Liver (tissue), 9 donors: Measurements from ENCODE around the gene CGNL1. TPM values are rescaled to one million over a fixed set of nuclear protein-coding genes. Genes with fewer than 3 reads are reported as not detected.

Source experiments
- DNase-seq: peaks from one replicate; pipeline ENCODE4 v3.0.0-alpha.2; 2017; ENCODE audit warnings: low spot score
- H3K27ac ChIP-seq, 2 donors: one replicate each; pipeline ENCODE4 v1.7.0; 2013; ENCODE audit warnings: inconsistent platforms in 2 of 2, low read length in 2 of 2, control low read depth in 1 of 2, low read depth in 1 of 2, mild to moderate bottlenecking in 1 of 2
- H3K27me3 ChIP-seq, 4 donors: one replicate each; pipeline versions ENCODE4 v1.6.1 to v1.7.0; 2013; ENCODE audit warnings: low read length in 3 of 4, inconsistent platforms in 1 of 4, mild to moderate bottlenecking in 1 of 4, moderate library complexity in 1 of 4; ENCODE audit not compliant: control insufficient read depth in 4 of 4, insufficient read depth in 4 of 4
- H3K36me3 ChIP-seq, 4 donors: one replicate each; pipeline versions ENCODE4 v1.6.1 to v1.7.0; 2013; ENCODE audit warnings: low read length in 3 of 4, mild to moderate bottlenecking in 3 of 4, low read depth in 1 of 4, moderate library complexity in 1 of 4; ENCODE audit not compliant: control insufficient read depth in 4 of 4, insufficient read depth in 3 of 4
- H3K4me1 ChIP-seq, 4 donors: one replicate each; pipeline versions ENCODE4 v1.6.1 to v1.7.0; 2013; ENCODE audit warnings: low read length in 3 of 4, mild to moderate bottlenecking in 3 of 4, moderate library complexity in 1 of 4; ENCODE audit not compliant: control insufficient read depth in 4 of 4, insufficient read depth in 4 of 4
- H3K4me3 ChIP-seq, 3 donors: one replicate each; pipeline versions ENCODE4 v1.6.1 to v1.7.0; 2013; ENCODE audit warnings: low read length in 3 of 3, control low read depth in 1 of 3, low read depth in 1 of 3, mild to moderate bottlenecking in 1 of 3
- H3K9ac ChIP-seq, 2 donors: one replicate each; pipeline ENCODE4 v1.7.0; 2013; ENCODE audit warnings: low read length in 2 of 2, mild to moderate bottlenecking in 2 of 2, moderate library complexity in 2 of 2, control low read depth in 1 of 2, low read depth in 1 of 2
- H3K9me3 ChIP-seq, 4 donors: one replicate each; pipeline versions ENCODE4 v1.6.1 to v1.7.0; 2013; ENCODE audit warnings: low read length in 3 of 4; ENCODE audit not compliant: control insufficient read depth in 4 of 4
- EGR1 ChIP-seq, 2 donors: IDR thresholded peaks; 2 replicates each; pipeline ENCODE4 v1.6.1; 2016 to 2018; ENCODE audit warnings: antibody characterized with exemption in 2 of 2, low read depth in 2 of 2
- FOXA2 ChIP-seq: IDR thresholded peaks from 2 replicates; pipeline ENCODE4 v1.6.1; 2016; ENCODE audit warnings: antibody characterized with exemption
- HNF4A ChIP-seq, 2 donors: conservative IDR thresholded peaks; 2 replicates each; pipeline ENCODE4 v1.6.1; 2016; ENCODE audit warnings: antibody characterized with exemption in 2 of 2, mild to moderate bottlenecking in 2 of 2
- HNF4G ChIP-seq: IDR thresholded peaks from 2 replicates; pipeline ENCODE4 v1.6.1; 2016; ENCODE audit warnings: antibody characterized with exemption
- MAX ChIP-seq: IDR thresholded peaks from 2 replicates; pipeline ENCODE4 v1.6.1; 2016; ENCODE audit warnings: antibody characterized with exemption
- RAD21 ChIP-seq, 2 donors: IDR thresholded peaks; 2 replicates each; pipeline ENCODE4 v1.6.1; 2016; ENCODE audit warnings: antibody characterized with exemption in 2 of 2, mild to moderate bottlenecking in 2 of 2
- REST ChIP-seq: IDR thresholded peaks from 2 replicates; pipeline ENCODE4 v1.6.1; 2016; ENCODE audit warnings: antibody characterized with exemption, mild to moderate bottlenecking
- RXRA ChIP-seq, 2 donors: IDR thresholded peaks; 2 replicates each; pipeline ENCODE4 v1.6.1; 2017 to 2018; ENCODE audit warnings: antibody characterized with exemption in 2 of 2, mild to moderate bottlenecking in 1 of 2
- SP1 ChIP-seq: IDR thresholded peaks from 2 replicates; pipeline ENCODE4 v1.6.1; 2018; ENCODE audit warnings: antibody characterized with exemption, mild to moderate bottlenecking
- TAF1 ChIP-seq: conservative IDR thresholded peaks from 2 replicates; pipeline ENCODE4 v1.6.1; 2016; ENCODE audit warnings: antibody characterized with exemption, mild to moderate bottlenecking
- YY1 ChIP-seq: IDR thresholded peaks from 2 replicates; pipeline ENCODE4 v1.6.1; 2016; ENCODE audit warnings: antibody characterized with exemption, mild to moderate bottlenecking
- WGBS: extraction: QIAGEN DNeasy Blood & Tissue Kit; methylation state at CpG from one replicate; pipeline ENCODE4 v1.1.7; 2013; 5-methylcytosine and 5-hydroxymethylcytosine counted together
- polyA plus RNA-seq, 2 donors: library from polyadenylated mRNA; stranded (reverse) in 1 of 2; unstranded in 1 of 2; fragments of 200-250 nt in 1 of 2; fragments of >200 nt in 1 of 2; fragmentation: Nextera tagmentation in 1 of 2; extraction: Ambion mirVana in 1 of 2; gene quantifications; one replicate each; pipeline versions ENCODE4 v1.2.1 to v1.2.3, GENCODE V29; 2013 to 2015
- total RNA-seq, 2 donors: library from RNA; depleted of rRNA; stranded (reverse); fragments of >200 nt; gene quantifications; one replicate each; pipeline ENCODE4 v1.2.3, GENCODE V29; 2014
- TF ChIP-seq, protein P1 (sequence below): fragments of 150-350 bp; IDR thresholded peaks from 2 replicates; pipeline ENCODE4 v1.5.1; 2017; ENCODE audit warnings: improper control_type of control experiment, low read depth, low read length; ENCODE audit not compliant: missing input control
- TF ChIP-seq, protein P2 (sequence below): IDR thresholded peaks from 2 replicates; pipeline ENCODE4 v1.6.1; 2016; ENCODE audit warnings: antibody characterized with exemption
- TF ChIP-seq, protein P3 (sequence below): IDR thresholded peaks from 2 replicates; pipeline ENCODE4 v1.6.1; 2016; ENCODE audit warnings: antibody characterized with exemption
- donor health status: healthy.
- donor health status: healthy.
- donor health status: healthy.
- donor health status: healthy.
- donor health status: healthy.

Gene CGNL1
- total and polyA plus RNA-seq, 4 donors: 12.0 to 31.9 (median 16.1) TPM

GRCh38 chr15:57348081-57348480 lies 28.2 kb upstream of the CGNL1 start:
- Histone ChIP-seq H3K4me1 (no peaks in the 10 kb centered on the region), H3K36me3 (no peaks in the 10 kb centered on the region), H3K9me3 (no peaks in the 10 kb centered on the region), H3K27ac (no peak overlapping the region), H3K4me3 (no peak overlapping the region), H3K27me3 (no peaks in the 10 kb centered on the region), H3K9ac (no peak overlapping the region)
- WGBS: 99% methylated on average over 1 of the region's 1 CpG
- TF ChIP-seq HNF4G (no peak), RXRA (IDR thresholded peaks at IDR 0.05) (no peak), REST (no peak), MAX (no peak), EGR1 (IDR thresholded peaks at IDR 0.05; ENCODE audit: low read depth in 2 of 2) (no peak), RAD21 (IDR thresholded peaks at IDR 0.05) (no peak), FOXA2 (no peak), TAF1 (no peak)
- TF ChIP-seq, protein P1, sequence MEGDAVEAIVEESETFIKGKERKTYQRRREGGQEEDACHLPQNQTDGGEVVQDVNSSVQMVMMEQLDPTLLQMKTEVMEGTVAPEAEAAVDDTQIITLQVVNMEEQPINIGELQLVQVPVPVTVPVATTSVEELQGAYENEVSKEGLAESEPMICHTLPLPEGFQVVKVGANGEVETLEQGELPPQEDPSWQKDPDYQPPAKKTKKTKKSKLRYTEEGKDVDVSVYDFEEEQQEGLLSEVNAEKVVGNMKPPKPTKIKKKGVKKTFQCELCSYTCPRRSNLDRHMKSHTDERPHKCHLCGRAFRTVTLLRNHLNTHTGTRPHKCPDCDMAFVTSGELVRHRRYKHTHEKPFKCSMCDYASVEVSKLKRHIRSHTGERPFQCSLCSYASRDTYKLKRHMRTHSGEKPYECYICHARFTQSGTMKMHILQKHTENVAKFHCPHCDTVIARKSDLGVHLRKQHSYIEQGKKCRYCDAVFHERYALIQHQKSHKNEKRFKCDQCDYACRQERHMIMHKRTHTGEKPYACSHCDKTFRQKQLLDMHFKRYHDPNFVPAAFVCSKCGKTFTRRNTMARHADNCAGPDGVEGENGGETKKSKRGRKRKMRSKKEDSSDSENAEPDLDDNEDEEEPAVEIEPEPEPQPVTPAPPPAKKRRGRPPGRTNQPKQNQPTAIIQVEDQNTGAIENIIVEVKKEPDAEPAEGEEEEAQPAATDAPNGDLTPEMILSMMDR: no peak
- TF ChIP-seq, protein P2, sequence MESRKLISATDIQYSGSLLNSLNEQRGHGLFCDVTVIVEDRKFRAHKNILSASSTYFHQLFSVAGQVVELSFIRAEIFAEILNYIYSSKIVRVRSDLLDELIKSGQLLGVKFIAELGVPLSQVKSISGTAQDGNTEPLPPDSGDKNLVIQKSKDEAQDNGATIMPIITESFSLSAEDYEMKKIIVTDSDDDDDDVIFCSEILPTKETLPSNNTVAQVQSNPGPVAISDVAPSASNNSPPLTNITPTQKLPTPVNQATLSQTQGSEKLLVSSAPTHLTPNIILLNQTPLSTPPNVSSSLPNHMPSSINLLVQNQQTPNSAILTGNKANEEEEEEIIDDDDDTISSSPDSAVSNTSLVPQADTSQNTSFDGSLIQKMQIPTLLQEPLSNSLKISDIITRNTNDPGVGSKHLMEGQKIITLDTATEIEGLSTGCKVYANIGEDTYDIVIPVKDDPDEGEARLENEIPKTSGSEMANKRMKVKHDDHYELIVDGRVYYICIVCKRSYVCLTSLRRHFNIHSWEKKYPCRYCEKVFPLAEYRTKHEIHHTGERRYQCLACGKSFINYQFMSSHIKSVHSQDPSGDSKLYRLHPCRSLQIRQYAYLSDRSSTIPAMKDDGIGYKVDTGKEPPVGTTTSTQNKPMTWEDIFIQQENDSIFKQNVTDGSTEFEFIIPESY: no peak
- TF ChIP-seq, protein P3, sequence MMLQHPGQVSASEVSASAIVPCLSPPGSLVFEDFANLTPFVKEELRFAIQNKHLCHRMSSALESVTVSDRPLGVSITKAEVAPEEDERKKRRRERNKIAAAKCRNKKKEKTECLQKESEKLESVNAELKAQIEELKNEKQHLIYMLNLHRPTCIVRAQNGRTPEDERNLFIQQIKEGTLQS: no peak
- DNase-seq: no peak

DNA sequence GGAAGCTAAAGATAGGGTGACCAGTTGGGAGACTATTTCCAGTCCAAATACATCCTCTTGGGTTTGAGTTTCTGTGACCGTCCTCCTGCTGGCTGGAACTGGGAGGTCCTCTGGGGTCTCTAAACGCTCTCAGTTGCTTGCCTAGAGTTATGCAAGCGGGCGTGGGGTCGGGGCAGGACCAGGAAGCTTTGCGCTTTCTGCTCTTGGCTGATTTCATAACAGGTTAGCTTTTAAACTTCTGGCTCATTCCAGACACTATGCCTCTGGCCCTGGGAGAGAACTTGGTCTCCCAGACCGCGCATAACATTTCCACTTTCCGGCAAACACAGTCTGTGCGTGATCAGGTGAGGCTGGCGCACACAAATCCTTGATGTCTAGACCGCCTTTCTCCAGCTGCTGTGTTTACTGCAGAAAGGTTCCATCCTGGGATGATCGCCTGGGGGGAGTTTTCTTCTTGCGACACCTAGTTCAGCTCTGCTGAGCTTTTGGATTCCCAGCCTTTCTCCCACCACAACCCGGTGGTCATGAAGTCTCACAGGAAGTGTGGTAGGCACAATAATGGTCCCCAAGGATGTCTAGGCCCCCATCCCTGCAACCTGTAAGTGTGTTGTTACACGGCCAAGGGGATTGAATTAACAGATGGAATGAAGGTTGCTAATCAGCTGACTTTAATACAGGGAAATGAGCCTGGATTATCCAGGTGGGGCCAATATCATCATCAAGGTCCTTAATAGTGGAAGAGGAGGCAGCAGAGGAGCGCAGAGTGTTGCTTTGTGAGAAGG lies 23.6 kb upstream of the CGNL1 start:
- TF ChIP-seq SP1 (no peak), HNF4A (conservative IDR thresholded peaks at IDR 0.05) (peak in 1 of 2 donors; percentile 26), YY1 (peak; percentile 17), RXRA (IDR thresholded peaks at IDR 0.05) (peak in 1 of 2 donors; percentile 30), EGR1 (IDR thresholded peaks at IDR 0.05; ENCODE audit: low read depth in 2 of 2) (no peak)
- no peak overlapping the region for H3K4me3 ChIP-seq
- no peaks in the 10 kb centered on the region for H3K36me3 ChIP-seq
- no peak overlapping the region for H3K27ac ChIP-seq
- H3K27me3 ChIP-seq: no peaks in the 10 kb centered on the region
- DNase-seq: peak; percentile 46
- H3K9me3 ChIP-seq: no peaks in the 10 kb centered on the region
- WGBS: 71% methylated on average over 17 of the region's 17 CpGs
- H3K4me1 ChIP-seq: no peaks in the 10 kb centered on the region
- H3K9ac ChIP-seq: no peak overlapping the region
